Measurements from ENCODE around the gene FOXM1. TPM values are rescaled to one million over a fixed set of nuclear protein-coding genes. Genes with fewer than 3 reads are reported as not detected.

The FOXM1 gene, protein sequence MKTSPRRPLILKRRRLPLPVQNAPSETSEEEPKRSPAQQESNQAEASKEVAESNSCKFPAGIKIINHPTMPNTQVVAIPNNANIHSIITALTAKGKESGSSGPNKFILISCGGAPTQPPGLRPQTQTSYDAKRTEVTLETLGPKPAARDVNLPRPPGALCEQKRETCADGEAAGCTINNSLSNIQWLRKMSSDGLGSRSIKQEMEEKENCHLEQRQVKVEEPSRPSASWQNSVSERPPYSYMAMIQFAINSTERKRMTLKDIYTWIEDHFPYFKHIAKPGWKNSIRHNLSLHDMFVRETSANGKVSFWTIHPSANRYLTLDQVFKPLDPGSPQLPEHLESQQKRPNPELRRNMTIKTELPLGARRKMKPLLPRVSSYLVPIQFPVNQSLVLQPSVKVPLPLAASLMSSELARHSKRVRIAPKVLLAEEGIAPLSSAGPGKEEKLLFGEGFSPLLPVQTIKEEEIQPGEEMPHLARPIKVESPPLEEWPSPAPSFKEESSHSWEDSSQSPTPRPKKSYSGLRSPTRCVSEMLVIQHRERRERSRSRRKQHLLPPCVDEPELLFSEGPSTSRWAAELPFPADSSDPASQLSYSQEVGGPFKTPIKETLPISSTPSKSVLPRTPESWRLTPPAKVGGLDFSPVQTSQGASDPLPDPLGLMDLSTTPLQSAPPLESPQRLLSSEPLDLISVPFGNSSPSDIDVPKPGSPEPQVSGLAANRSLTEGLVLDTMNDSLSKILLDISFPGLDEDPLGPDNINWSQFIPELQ
- total RNA-seq (2022; extraction: Qiagen RNA extraction; ENCODE audit: low read depth) = 81.4 to 98.0 TPM (median 90.6 TPM) in 5 replicates

DNA sequence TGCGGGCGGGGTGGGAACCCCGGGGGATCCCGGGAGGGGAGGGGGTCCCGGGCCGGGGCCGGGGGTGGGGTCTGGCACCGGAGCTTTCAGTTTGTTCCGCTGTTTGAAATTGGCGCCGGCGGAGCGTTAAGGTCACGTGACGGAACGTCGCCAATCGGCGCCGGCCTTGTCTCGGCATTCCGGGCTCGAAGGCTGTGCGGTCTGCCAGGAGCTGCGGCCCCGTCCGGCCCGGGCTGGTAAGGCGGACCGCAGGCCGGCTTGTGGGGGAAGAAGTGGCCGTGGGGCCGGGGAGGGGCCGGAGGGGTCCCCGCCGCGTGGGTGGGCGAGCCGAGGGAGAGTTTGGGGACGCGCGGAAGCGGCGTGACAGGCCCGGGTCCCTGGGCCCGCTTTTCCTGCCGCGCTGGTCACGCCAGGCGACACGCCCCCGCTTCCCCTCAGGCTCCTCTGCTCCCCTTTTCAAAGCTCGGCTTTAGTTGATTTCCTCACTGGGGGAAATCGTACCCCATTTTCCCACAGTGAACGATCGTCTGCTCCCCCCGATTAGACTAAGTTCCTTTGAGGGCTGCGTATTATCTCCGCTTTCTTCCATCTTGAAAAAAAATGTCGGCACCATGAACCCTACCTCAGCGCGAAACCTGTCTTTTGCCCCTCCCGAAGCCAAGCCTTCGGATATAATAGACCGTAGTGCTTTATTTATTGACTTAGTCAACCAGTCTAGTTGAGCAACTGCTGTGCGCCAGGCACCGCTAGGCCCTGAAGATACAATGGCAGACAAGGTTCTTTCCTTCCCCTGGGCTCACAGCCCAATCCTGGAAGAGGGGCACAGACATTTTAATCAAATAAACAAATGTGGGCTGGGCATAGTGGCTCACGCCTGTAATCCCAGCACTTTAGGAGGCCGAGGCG is at the start of gene FOXM1, which contains the start of gene RHNO1:
TSS of gene FOXM1 (minus strand) at position 128 of the 906 bp plus-strand sequence. CDS start 2,696 bp downstream, outside the sequence.
TSS of gene RHNO1 (plus strand) at position 177 of the 906 bp plus-strand sequence. CDS start 8,144 bp downstream, outside the sequence.

DNA sequence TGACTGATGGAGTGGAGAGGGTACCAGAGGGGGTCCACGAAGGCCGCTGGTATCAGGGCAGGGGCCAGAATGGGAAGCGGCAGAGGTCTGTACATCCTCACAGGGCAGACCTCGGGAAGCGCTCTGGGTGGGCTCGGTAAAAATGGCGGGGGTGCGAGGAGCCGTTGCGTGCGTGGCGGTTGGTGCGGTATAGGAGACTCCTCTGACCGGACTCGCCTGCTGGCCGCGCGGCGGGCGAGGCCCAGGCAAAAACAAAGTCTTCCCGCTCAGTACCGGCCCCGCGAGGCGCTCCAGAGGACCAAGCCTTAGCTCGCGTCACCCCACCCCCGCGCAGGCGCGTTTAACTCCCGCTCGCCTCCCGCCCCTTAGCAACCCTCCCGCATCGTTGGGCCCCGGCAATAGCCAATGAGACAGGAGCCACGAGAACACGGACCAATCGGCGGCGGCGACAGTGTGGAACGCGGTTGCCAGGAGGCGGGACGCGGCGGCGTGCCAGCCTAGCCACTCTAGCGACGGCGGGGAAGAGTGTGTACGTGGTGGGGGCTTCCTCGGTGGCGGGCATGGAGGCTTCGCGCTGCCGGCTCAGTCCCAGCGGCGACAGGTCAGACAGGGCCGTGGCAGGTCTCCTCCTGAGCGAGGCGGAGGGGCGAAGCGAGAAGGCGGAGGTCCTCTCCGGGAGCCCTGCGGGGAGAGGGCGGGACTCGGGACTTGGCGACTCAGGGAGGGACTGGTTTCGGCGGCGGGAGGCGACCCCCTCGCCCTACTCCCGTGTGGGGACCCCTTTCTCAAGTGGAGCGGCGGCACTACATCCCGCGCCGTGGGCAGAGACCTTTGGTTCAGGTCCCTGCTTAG is 13.6 kb upstream of the FOXM1 start, which contains the start of gene TULP3:
TSS of gene TULP3 (plus strand) at position 504 of the 852 bp plus-strand sequence. CDS start at position 561, 57 bp downstream.

DNA sequence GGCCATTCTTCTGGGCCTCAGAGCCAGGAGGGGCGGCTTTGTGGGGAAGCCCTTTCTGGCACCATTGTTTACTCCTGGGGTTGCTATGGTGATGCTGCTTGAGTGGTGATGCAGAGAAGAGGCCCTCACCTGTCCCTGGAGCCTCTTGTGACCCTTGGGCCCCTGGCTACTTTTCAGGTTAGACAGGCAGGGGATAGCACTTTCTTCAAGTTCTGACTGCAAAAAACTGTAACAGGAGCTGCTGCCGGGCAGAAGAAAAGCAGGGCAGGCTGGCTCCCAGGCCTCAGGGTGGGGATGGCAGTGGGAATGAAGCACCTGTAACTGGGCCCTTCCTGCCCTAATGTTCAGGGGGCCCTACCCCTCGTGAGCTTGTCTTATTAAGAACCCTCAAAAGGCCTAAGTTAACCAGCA is 19.9 kb downstream of the FOXM1 start, which contains the start of gene TEX52:
TSS of gene TEX52 (minus strand) at position 19 of the 411 bp plus-strand sequence. CDS start at position 6, 13 bp downstream.

DNA sequence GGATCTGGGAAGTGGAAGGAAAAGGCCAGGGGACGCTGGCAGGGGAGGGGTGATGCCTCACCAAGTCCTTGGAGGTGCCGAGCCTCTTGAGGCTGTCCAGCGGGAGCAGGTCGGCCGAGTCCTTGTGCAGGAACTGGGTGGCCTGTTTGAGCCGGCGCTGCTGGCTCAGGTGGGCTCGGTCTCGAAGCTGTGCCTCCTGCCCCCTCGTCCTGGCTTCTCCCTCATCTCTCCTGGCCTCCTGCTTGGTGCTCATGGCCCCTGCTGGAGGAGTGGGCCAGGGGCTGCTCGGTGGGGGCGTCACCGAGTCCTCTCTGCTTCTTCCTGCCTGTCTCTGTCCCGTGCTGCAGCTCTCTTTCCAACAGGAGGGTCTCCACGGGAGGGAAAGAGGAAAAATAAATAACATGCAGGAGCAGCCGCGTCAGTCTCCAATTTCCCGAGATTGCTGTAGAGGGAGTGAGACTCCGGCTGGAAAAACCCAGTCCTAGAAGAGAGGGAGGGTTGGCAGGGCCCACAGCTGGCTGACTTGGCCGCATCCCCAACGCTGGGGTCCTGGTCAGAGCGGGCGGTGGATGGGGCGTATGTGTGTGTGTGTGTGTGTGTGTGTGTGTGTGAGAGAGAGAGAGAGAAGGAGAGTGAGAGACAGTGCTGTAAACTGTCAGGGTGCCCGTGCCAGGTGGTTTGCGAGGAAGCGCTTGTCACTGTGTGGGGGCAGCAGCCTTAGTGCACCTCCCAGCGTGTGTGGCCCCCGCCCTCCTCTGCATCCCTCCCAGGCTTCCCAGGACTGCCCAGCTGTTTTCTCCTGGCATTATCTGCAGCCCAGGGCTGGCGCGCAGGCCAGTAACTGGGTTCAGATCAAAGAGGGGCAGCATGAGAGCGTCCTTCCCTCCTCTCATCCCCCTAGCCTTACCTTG is 42.1 kb downstream of the FOXM1 start, which contains the start of gene NRIP2:
TSS of gene NRIP2 (minus strand) at position 455 of the 911 bp plus-strand sequence. CDS start at position 403, 52 bp downstream.

DNA sequence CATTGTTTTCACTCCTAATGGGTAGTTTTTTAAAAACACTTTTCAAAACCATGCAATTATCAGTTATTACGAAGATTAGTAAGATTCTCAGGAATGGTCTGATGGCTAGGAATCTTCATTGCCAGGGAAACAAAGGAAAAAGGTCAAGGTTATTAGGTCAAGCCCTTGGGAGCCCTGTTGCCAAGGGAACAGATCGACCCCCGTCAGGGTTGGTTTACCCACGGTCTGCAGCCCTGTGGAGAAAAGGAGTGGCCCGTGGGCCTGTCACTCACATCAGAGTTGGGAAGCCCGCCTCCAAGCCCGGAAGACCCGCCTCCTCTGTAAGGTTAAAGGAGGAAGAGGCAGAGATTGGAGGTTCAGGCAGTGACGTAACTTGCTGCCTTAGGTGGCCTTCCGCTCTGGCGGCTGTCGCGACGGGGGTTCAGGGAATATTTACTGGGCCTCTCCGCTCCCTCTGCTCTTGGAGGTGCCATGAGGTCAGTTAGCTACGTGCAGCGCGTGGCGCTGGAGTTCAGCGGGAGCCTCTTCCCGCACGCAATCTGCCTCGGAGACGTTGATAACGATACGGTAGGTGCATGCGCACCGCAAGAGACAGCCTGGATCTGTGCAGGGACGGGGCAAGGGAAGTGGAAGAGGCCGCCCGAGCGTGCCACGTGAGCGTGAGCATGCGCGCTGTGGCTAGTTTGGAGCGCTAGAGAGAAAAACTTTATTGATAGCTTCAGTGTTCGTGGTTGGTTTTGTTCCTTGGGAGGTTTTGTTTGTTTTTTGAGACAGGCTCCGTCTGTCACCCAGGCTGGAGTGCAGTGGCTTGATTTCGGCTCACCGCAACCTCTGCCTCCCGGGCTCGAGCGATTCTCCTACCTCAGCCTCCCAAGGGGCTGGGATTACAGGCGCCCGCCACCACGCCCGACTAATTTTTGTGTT is 64.4 kb downstream of the FOXM1 start, which contains the start of gene ITFG2:
TSS of gene ITFG2 (plus strand) at position 379 of the 924 bp plus-strand sequence. CDS start at position 472, 93 bp downstream.

Other genes with a start within 250 kb of the FOXM1 start
- gene FKBP4, start 82.2 kb downstream of the FOXM1 start, total RNA-seq (2022; extraction: Qiagen RNA extraction; ENCODE audit: low read depth) = 88.5 to 107 TPM (median 103 TPM) in 5 replicates
- 12.9 to 18.3 TPM (median 14.5 TPM) in 5 replicates for gene ITFG2, start 64.5 kb downstream of the FOXM1 start, total RNA-seq (2022; extraction: Qiagen RNA extraction; ENCODE audit: low read depth)
- not detected in 5 replicates for gene NRIP2, start 42.1 kb downstream of the FOXM1 start, total RNA-seq (2022; extraction: Qiagen RNA extraction; ENCODE audit: low read depth)
- gene TEX52, start 20.1 kb downstream of the FOXM1 start, total RNA-seq (2022; extraction: Qiagen RNA extraction; ENCODE audit: low read depth) = not detected in 5 replicates
- gene RHNO1, start within 50 bp of the FOXM1 start, total RNA-seq (2022; extraction: Qiagen RNA extraction; ENCODE audit: low read depth) = 35.9 to 44.3 TPM (median 42.5 TPM) in 5 replicates
- gene TULP3, start 13.7 kb upstream of the FOXM1 start, total RNA-seq (2022; extraction: Qiagen RNA extraction; ENCODE audit: low read depth) = 15.9 to 20.1 TPM (median 19.3 TPM) in 5 replicates
- gene TEAD4, start 82.2 kb upstream of the FOXM1 start, total RNA-seq (2022; extraction: Qiagen RNA extraction; ENCODE audit: low read depth) = 36.6 to 46.0 TPM (median 45.1 TPM) in 5 replicates
- gene TSPAN9, start 200.2 kb upstream of the FOXM1 start, total RNA-seq (2022; extraction: Qiagen RNA extraction; ENCODE audit: low read depth) = 49.2 to 69.9 TPM (median 61.4 TPM) in 5 replicates

Measured in A549 treated with GW870086 at 1 μM for 4 hours (cell line).